HCT116 (cell line): ENCODE data around the gene CDYL.

Source experiments
- ATF3 ChIP-seq: IDR thresholded peaks from 2 replicates; pipeline ENCODE4 v1.6.1; 2012
- CEBPB ChIP-seq: IDR thresholded peaks from 2 replicates; pipeline ENCODE4 v1.6.1; 2012; ENCODE audit warnings: low read depth
- CTCF ChIP-seq, 3 experiments: fragments of 200-600 bp in 1 of 3; sonication (generic) in 1 of 3; IDR thresholded peaks in 2 of 3; conservative IDR thresholded peaks in 1 of 3; 2 replicates each; pipeline ENCODE4 v1.5.1; 2012 to 2017; ENCODE audit warnings: low read depth in 2 of 3, low read length in 2 of 3, antibody characterized with exemption in 1 of 3, borderline replicate concordance in 1 of 3, control low read depth in 1 of 3, mild to moderate bottlenecking in 1 of 3, mixed read lengths in 1 of 3, mixed run types in 1 of 3, moderate library complexity in 1 of 3; ENCODE audit not compliant: insufficient read depth in 1 of 3
- EGR1 ChIP-seq: IDR thresholded peaks from 2 replicates; pipeline ENCODE4 v1.6.1; 2012; ENCODE audit warnings: low read depth
- ELF1 ChIP-seq: IDR thresholded peaks from 2 replicates; pipeline ENCODE4 v1.6.1; 2012; ENCODE audit warnings: low read depth, borderline replicate concordance
- EZH2phosphoT487 ChIP-seq: fragments of 200-600 bp; IDR thresholded peaks from 2 replicates; pipeline ENCODE4 v1.6.1; 2018; ENCODE audit warnings: antibody characterized with exemption, borderline replicate concordance
- JUND ChIP-seq: IDR thresholded peaks from 2 replicates; pipeline ENCODE4 v1.6.1; 2012
- POLR2A ChIP-seq: IDR thresholded peaks from 2 replicates; pipeline ENCODE4 v1.7.0; 2011; ENCODE audit warnings: borderline replicate concordance; ENCODE audit not compliant: insufficient read depth, insufficient read length; ENCODE audit errors: extremely low read depth
- POLR2AphosphoS5 ChIP-seq: IDR thresholded peaks from 2 replicates; pipeline ENCODE4 v1.6.1; 2011; ENCODE audit warnings: mild to moderate bottlenecking, low read depth, low read length, moderate library complexity
- REST ChIP-seq: IDR thresholded peaks from 2 replicates; pipeline ENCODE4 v1.6.1; 2012; ENCODE audit warnings: low read depth
- SIN3A ChIP-seq: IDR thresholded peaks from 2 replicates; pipeline ENCODE4 v1.6.1; 2012; ENCODE audit warnings: low read depth
- TCF7L2 ChIP-seq: IDR thresholded peaks from 2 replicates; pipeline ENCODE4 v1.7.0; 2011; ENCODE audit warnings: borderline replicate concordance, inconsistent platforms; ENCODE audit not compliant: insufficient read depth, insufficient read length; ENCODE audit errors: extremely low read depth
- YY1 ChIP-seq: IDR thresholded peaks from 2 replicates; pipeline ENCODE4 v1.6.1; 2011; ENCODE audit warnings: low read length, low read depth, moderate library complexity, mild to moderate bottlenecking; ENCODE audit not compliant: insufficient replicate concordance; ENCODE audit errors: extremely low read depth

GRCh38 chr6:4884646-4885340 lies 108.6 kb downstream of the CDYL start:
- TF ChIP-seq CTCF (IDR thresholded peaks at IDR 0.05 in 2 of 3, conservative IDR thresholded peaks at IDR 0.05 in 1 of 3; ENCODE audit: borderline replicate concordance in 1 of 3, insufficient read depth in 1 of 3, low read depth in 2 of 3, low read length in 2 of 3) (no peak), CEBPB (no peak), POLR2A (no peak), TCF7L2 (no peak), REST (no peak), JUND (no peak), EGR1 (no peak), YY1 (no peak), SIN3A (no peak), EZH2phosphoT487 (no peak), POLR2AphosphoS5 (no peak), ELF1 (no peak), ATF3 (no peak)
